ENCODE measurements around the gene STARD10.

STARD10 gene

GRCh38 chr11:72778535-72779494 lies 15.0 kb downstream of the STARD10 start:
- DNase-seq: no peak

GRCh38 chr11:72777755-72778278 lies 16.0 kb downstream of the STARD10 start:
- DNase-seq: no peak

- no peak for DNase-seq
These were observed 16.7 kb downstream of the STARD10 start for GRCh38 chr11:72776844-72777754.

- DNase-seq: no peak
These were observed 17.6 kb downstream of the STARD10 start for GRCh38 chr11:72776117-72776843.

- DNase-seq: no peak
These were observed 18.3 kb downstream of the STARD10 start for GRCh38 chr11:72775288-72776110.

- no peak for DNase-seq
These were observed 19.3 kb downstream of the STARD10 start for GRCh38 chr11:72774499-72774898.

- no peak for DNase-seq
These were observed 20.2 kb downstream of the STARD10 start for GRCh38 chr11:72773696-72774095.

GRCh38 chr11:72773291-72773690 lies 20.6 kb downstream of the STARD10 start:
- DNase-seq: no peak

- DNase-seq: no peak
These were observed 21.8 kb downstream of the STARD10 start for GRCh38 chr11:72772059-72772458.

- no peak for DNase-seq
These were observed 22.3 kb downstream of the STARD10 start for GRCh38 chr11:72771507-72771906.

- DNase-seq: no peak
These were observed 23.0 kb downstream of the STARD10 start for GRCh38 chr11:72770799-72771198.

- no peak for DNase-seq
These were observed 24.2 kb downstream of the STARD10 start for GRCh38 chr11:72769680-72770079.

- DNase-seq: no peak
These were observed 25.3 kb downstream of the STARD10 start for GRCh38 chr11:72768581-72768980.

GRCh38 chr11:72767203-72768062 lies 26.4 kb downstream of the STARD10 start:
- DNase-seq: no peak

- no peak for DNase-seq
These were observed 27.5 kb downstream of the STARD10 start for GRCh38 chr11:72766152-72766902.

- DNase-seq: no peak
These were observed 29.3 kb downstream of the STARD10 start for GRCh38 chr11:72764503-72764902.

- no peak for DNase-seq
These were observed 30.0 kb downstream of the STARD10 start for GRCh38 chr11:72763823-72764222.

- peak in 1 of 5 donors; percentile 38 for DNase-seq
These were observed 31.1 kb downstream of the STARD10 start for GRCh38 chr11:72762641-72763304.

Data from T-helper 1 cell (primary cell).